H1 (cell line): Measurements from ENCODE around the gene NDUFAF7.

Experiments
- ATF3 ChIP-seq: IDR thresholded peaks from 2 replicates; pipeline ENCODE4 v1.6.1; 2011; ENCODE audit warnings: low read depth, mild to moderate bottlenecking, low read length; ENCODE audit not compliant: insufficient read depth
- CHD2 ChIP-seq: IDR thresholded peaks from 2 replicates; pipeline ENCODE4 v1.6.1; 2012; ENCODE audit warnings: low read length, improper control_type of control experiment
- CTCF ChIP-seq, 3 experiments: IDR thresholded peaks; 1 replicate in 2 of 3; 2 replicates in 1 of 3; pipeline versions ENCODE4 v1.5.1 to v1.6.1; 2011; ENCODE audit warnings: low read length in 3 of 3, mild to moderate bottlenecking in 3 of 3, inconsistent platforms in 2 of 3, low read depth in 1 of 3, moderate library complexity in 1 of 3; ENCODE audit not compliant: insufficient read depth in 1 of 3; ENCODE audit errors: control extremely low read depth in 1 of 3
- EGR1 ChIP-seq: IDR thresholded peaks from 2 replicates; pipeline ENCODE4 v1.6.1; 2011; ENCODE audit warnings: low read depth, low read length, borderline replicate concordance
- EZH2 ChIP-seq: fragments of 200-600 bp; sonication (generic); IDR thresholded peaks from 2 replicates; pipeline ENCODE4 v1.7.1; 2012; ENCODE audit warnings: low read depth, mild to moderate bottlenecking, moderate library complexity, low read length, inconsistent platforms; ENCODE audit not compliant: severe bottlenecking
- GABPA ChIP-seq: IDR thresholded peaks from 2 replicates; pipeline ENCODE4 v1.6.1; 2011; ENCODE audit warnings: mild to moderate bottlenecking, low read length, moderate library complexity, borderline replicate concordance; ENCODE audit not compliant: insufficient read depth
- JUN ChIP-seq: IDR thresholded peaks from 2 replicates; pipeline ENCODE4 v1.6.1; 2011; ENCODE audit warnings: low read depth, mild to moderate bottlenecking, improper control_type of control experiment, low read length
- NRF1 ChIP-seq: IDR thresholded peaks from 2 replicates; pipeline ENCODE4 v1.6.1; 2011; ENCODE audit warnings: mild to moderate bottlenecking, low read depth, low read length, improper control_type of control experiment
- POLR2A ChIP-seq, 2 experiments: IDR thresholded peaks; 1 replicate in 1 of 2; 2 replicates in 1 of 2; pipeline ENCODE4 v1.6.1; 2011; ENCODE audit warnings: low read depth in 2 of 2, low read length in 2 of 2, mild to moderate bottlenecking in 2 of 2; ENCODE audit errors: control extremely low read depth in 1 of 2
- POLR2AphosphoS5 ChIP-seq: IDR thresholded peaks from 2 replicates; pipeline ENCODE4 v1.6.1; 2011; ENCODE audit warnings: low read depth, low read length
- SIN3A ChIP-seq, 2 experiments: IDR thresholded peaks in 1 of 2; conservative IDR thresholded peaks in 1 of 2; 2 replicates each; pipeline ENCODE4 v1.6.1; 2011 to 2012; ENCODE audit warnings: low read length in 2 of 2, improper control_type of control experiment in 1 of 2, low read depth in 1 of 2, mild to moderate bottlenecking in 1 of 2
- SP1 ChIP-seq: IDR thresholded peaks from 2 replicates; pipeline ENCODE4 v1.6.1; 2011; ENCODE audit warnings: low read depth, low read length
- TAF1 ChIP-seq: IDR thresholded peaks from 2 replicates; pipeline ENCODE4 v1.6.1; 2011; ENCODE audit warnings: mild to moderate bottlenecking, low read depth, low read length
- TEAD4 ChIP-seq: IDR thresholded peaks from 2 replicates; pipeline ENCODE4 v1.6.1; 2012; ENCODE audit warnings: low read depth, low read length, inconsistent platforms, mixed read lengths

DNA sequence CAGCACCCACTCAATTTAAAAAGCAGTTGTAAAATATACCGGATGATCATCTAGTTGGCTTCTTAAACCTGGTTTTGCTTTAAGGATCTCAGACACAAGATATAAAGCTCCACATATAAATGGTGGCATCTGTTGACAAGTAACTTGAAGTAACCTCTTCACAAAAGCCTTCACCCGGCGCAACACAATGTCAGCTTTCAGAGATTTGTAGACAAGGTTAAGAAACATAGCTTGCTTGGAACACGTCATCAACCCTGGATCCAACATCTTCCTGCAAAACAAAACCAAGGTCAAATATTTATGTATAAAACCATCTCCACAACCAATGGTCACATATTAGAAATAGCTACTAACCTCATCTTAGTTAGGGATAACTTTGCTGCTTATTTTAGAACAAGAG lies 8.3 kb upstream of the NDUFAF7 start:
- TF ChIP-seq EZH2 (no peak), CTCF (IDR thresholded peaks at IDR 0.05; ENCODE audit: control extremely low read depth in 1 of 3, insufficient read depth in 1 of 3, low read depth in 1 of 3, low read length in 3 of 3) (no peak), SIN3A (conservative IDR thresholded peaks at IDR 0.05 in 1 of 2, IDR thresholded peaks at IDR 0.05 in 1 of 2; ENCODE audit: low read depth in 1 of 2, low read length in 2 of 2) (no peak), POLR2A (IDR thresholded peaks at IDR 0.05; ENCODE audit: control extremely low read depth in 1 of 2, low read depth in 2 of 2, low read length in 2 of 2) (no peak), GABPA (no peak), TAF1 (no peak), CHD2 (no peak), SP1 (no peak), JUN (no peak), NRF1 (no peak), EGR1 (no peak), TEAD4 (no peak), ATF3 (no peak), POLR2AphosphoS5 (no peak)
